Hindlimb muscle (tissue), 1 donor: ENCODE results near the gene ZNF804B. TPM values are rescaled to one million over a fixed set of nuclear protein-coding genes. Genes with fewer than 3 reads are reported as not detected.

Experiments
- DNase-seq: peaks from one replicate; pipeline ENCODE4 v3.0.0-alpha.2; 2013
- polyA plus RNA-seq: library from polyadenylated mRNA; unstranded; fragments of 120-200 nt; gene quantifications from one replicate; pipeline ENCODE4 v1.2.1, GENCODE V29; 2013; ENCODE audit not compliant: insufficient read length

Gene ZNF804B
- not detected for polyA plus RNA-seq

- no peak for DNase-seq
Measured at GRCh38 chr7:88759230-88760135, at the start of gene ZNF804B. Gene ZNF804B (plus strand): TSS chr7:88759700. CDS start chr7:88759977, 277 bp downstream.

DNA sequence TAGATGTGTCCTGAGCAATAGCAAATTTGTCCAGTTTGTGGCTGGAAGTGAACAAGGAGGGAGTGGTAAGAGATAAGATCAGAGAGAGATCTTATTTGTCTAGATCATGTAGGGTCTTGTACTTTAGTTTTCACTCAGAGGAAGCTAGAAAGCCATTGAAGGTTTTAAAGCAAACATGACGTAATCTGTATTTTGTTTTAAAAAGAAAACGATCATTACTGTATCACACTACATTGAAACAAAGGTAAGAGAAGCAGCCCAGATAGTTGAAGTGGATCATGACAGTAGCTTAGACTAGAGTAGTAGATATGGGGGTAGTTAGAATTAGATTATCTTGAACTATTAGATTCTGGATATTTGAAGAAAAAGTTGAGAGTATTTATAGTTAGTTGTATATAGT, 23.6 kb upstream of the ZNF804B start:
- no peak for DNase-seq

- no peak for DNase-seq
Measured at GRCh38 chr7:88737632-88738031, 21.9 kb upstream of the ZNF804B start.

- no peak for DNase-seq
Measured at GRCh38 chr7:88746126-88746525, 13.4 kb upstream of the ZNF804B start.

GRCh38 chr7:88756802-88757201, 2.7 kb upstream of the ZNF804B start:
- no peak for DNase-seq

DNA sequence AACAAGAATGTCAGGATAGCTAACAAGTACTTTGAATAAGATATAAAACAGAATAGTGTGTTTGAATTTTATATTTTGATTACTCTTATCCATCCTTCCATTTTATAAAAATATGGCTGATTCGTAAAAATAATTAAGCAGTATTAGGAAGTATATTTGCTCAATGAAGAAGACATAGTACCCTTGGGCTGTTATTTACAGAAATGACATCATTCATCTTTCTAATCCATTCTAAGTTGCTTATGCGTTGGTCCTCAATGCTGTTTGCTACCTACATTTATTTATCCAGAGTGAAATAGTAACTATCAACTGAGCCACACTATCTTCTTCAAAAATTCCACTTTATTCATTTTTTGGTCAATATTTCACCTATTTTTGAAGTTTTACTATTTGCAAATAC, 2.1 kb upstream of the ZNF804B start:
- no peak for DNase-seq

DNA sequence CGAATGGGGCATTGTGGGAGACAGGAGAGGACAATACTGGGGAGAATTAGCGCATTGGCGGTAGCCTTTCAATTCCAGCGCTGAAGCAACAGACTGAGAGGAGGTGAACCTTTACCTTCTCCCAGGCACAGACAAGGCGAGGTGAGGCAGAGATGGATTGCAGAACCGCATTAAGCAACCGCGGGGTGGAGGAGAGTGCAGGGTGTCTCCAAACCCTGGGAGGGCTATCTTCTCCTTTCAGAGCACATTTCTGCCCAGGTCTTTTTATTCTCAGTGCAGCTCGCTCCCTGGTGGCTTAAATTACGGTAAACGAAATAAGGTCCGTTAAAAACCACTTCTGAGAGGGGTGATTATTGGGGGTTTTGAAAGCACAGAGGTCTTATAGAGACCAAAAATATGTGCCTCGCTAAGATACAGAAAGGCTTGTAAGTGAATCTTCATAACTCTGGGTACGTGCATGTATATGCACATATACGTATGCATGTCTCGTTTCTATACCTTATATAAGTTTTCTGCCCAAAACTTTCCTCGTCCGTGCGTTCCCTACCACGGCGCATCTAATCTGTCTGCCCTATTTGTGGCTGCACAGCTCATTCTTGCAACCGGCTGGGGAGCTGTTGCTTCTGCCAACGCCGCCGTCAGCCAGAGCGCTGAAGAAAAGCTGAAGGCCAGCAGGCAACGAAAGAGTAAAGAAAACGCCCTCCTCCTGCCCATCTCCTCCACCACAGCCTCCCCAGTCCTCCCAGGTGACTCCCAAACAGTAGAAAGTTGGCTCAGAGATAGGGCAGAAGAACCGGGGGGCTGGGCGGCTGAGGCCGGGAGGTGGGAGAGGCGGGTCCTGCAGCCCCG, 895 bp upstream of the ZNF804B start:
- peak; percentile 12 for DNase-seq

DNA sequence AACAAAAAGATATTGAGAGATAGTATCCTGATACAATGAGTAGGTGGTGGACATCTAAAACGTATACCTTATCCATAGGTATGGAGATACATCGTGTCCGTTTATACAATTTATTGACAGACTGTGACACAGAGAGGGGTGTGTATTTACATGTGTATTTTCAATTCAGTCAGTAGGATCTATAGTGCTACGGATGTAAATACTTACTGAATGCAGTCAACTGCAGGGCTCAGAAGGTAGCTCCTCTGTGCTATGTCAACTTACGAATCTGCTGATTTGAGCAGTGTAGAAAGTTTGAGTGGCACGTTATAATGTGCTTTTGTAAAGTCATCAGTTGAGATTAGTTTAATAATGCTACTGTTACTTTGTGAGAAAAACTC, 626 bp downstream of the ZNF804B start:
- no peak for DNase-seq

GRCh38 chr7:88761779-88762178, 2.3 kb downstream of the ZNF804B start:
- no peak for DNase-seq

DNA sequence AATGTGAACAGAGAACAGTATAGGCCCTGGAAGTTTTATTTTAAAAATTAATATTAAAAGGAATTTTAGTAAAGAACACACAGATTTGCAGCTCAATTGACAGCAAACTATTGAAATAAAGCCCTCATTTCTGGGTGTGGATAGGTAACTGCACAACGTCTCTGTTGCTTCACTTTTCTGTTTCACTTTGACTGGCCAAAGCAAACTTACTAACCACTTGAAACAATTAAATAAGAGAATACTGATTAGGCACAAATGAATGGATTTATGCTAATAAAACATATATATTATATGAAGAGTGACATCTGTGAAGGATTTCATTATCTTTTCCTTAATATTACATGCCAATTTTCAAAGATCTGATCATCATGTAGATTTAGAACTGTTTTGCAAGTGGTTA, 11.9 kb downstream of the ZNF804B start:
- no peak for DNase-seq

DNA sequence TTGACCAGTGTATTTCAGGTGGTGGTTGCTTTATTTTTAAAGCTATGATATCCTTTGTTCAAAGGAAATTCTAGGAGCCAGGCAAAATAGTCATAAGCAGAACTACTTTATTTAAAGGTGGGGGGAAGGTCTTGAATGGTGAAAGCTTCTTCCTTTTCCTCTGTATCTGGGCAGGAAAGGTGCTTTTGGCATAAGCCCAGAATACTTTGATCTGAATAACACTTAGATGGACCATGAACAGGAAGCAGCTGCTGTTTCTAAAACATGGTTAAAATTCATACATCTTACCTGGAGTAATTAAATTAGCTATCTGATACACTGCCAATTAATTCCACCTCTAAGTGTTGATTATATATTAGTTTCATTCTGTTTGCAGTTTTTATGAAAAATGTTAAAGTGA, 13.3 kb downstream of the ZNF804B start:
- no peak for DNase-seq

GRCh38 chr7:88775838-88776237, 16.3 kb downstream of the ZNF804B start:
- DNase-seq, result no peak

DNA sequence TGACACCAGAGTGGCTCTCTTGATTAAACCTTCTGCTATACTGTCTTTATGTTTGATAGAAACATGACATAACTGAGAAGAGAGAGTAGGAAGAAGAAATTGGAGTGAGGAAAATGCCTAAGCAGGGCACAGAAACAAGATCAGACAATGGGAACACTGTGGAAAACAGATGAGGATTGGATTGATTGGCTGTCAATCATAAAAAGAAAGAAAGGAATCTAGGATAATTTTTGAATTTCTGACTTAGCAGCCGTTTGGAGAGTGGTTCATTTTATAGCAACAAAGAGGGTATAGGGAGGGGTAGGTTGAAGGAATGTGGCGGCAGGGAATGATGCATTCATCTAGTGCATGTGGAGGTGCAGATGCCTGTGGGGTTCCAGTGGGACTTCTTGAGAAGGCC, 28.3 kb downstream of the ZNF804B start:
- no peak for DNase-seq

GRCh38 chr7:88789480-88790064, 30.1 kb downstream of the ZNF804B start:
- peak; percentile 4 for DNase-seq

GRCh38 chr7:88791891-88792290, 32.4 kb downstream of the ZNF804B start:
- no peak for DNase-seq

GRCh38 chr7:88792361-88792760, 32.9 kb downstream of the ZNF804B start:
- no peak for DNase-seq

DNA sequence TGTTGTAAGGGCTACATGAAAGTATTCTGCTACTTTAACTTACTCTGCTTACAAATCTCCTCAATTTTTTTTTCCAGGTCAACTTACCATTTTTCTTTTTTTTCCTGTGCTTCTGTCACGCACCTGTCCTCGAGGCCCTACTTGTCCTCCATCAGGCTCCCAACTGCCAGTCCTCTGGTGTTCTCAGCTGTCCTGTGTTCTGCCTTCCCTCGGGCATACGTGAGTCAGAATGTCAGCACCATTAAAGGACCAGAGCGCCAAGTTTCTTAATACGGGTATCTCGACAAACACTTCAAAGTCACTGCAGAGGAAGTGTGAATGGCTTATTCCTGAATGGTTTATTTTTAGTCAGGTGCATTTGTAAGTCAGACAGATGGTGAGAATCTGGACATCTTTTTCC, 36.1 kb downstream of the ZNF804B start, which contains the start of gene TEX47:
Gene TEX47 (minus strand): TSS at position 185 of the 400 bp plus-strand sequence. CDS start 795 bp downstream, outside the sequence.
- DNase-seq, result no peak

GRCh38 chr7:88801046-88801445, 41.5 kb downstream of the ZNF804B start:
- no peak for DNase-seq

DNA sequence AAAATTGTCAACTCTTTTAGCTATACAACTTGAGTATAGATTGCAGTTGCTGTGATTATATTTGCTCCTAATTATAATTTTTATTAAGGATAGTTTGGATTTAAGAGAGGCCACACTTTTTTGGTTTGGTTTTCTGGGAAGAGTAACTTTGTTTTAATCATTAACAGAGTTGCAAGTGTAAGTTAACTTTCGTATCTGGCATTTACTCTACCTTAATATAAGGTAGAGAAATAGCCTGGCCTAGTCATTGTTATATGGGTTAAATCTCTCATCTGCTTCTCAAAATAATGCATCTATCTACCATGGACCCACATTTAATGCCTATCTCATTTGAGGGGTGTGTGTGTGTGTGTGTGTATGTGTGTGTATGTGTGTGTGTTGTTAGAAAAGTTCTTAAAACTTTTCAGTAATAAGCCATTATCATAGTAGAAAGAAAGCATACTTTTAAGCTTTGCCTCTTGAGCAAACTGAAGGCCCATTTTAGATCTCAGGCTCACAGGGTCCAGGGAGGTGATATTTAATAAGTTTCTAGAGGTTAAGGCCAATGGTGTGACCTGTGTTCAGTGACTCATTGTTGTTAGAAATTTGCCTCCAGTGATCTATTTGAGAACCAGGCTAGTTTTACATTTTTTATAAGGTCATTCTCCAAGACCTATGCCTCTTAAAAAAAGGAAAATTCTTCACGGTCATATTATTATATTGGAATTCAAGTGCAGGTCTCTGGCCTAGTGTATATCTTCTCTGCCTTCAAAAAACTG, 47.0 kb downstream of the ZNF804B start:
- DNase-seq, result no peak

DNA sequence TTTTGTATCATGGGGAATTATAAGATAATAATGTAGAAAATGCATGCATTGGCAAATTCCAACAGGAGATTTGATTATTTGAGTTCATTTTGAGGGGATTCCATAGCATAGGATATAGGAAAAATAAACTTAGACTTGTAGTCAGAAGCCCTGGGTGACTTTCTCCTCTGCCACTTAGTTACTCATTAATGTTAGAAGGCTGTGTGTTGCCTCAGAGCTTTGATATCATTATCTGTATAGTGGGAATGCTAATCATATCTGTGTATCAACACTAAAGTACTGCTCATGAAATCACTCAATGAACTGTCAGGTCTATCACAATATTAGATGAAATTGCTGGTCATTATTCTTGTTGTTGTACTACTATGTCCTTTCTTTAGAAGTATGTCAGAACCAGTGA, 59.1 kb downstream of the ZNF804B start:
- no peak for DNase-seq

DNA sequence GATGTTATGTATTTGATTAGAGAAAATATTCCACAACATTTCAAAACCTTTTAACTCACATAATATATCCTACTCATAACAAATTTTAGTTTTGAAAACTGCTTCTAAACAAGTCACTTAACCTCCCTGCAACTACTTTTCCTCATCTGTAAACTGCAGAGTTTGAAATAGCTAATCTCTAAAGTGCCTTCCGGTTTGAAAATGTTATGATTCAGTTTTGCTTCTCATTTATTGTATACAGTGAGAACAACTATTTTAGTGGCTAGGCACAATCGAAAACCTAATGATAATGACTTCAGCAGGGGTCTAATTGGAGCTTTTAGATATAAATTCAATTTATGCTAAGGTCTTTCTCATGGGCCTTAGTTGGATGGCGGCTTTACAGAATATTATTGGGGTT, 66.7 kb downstream of the ZNF804B start:
- no peak for DNase-seq

- peak; percentile 4 for DNase-seq
Measured at GRCh38 chr7:88835147-88835728, 75.7 kb downstream of the ZNF804B start.
